Neural progenitor cell (in vitro differentiated cells): ENCODE data around the gene PPP1R16B. TPM values are rescaled to one million over a fixed set of nuclear protein-coding genes. Genes with fewer than 3 reads are reported as not detected.

Source experiments
- DNase-seq: peaks from one replicate; pipeline ENCODE4 v3.0.0-alpha.2; 2016; ENCODE audit warnings: low spot score
- H2AFZ ChIP-seq: fragments of 200-600 bp; sonication (generic); replicated peaks from 2 replicates; pipeline ENCODE4 v1.6.1; 2016; ENCODE audit warnings: antibody characterized with exemption
- H3F3A ChIP-seq: fragments of 200-600 bp; sonication (generic); 2 replicates; pipeline ENCODE4 v1.6.1; 2016; ENCODE audit warnings: antibody characterized with exemption, low read depth
- H3K27ac ChIP-seq: fragments of 200-600 bp; sonication (generic); 2 replicates; pipeline ENCODE4 v1.5.1; 2016; ENCODE audit warnings: mild to moderate bottlenecking
- H3K27me3 ChIP-seq: fragments of 200-600 bp; sonication (generic); 2 replicates; pipeline ENCODE4 v1.6.1; 2016; ENCODE audit warnings: mild to moderate bottlenecking, moderate library complexity
- H3K36me3 ChIP-seq: fragments of 200-600 bp; sonication (generic); 2 replicates; pipeline ENCODE4 v1.5.1; 2016
- H3K4me1 ChIP-seq: fragments of 200-600 bp; sonication (generic); 2 replicates; pipeline ENCODE4 v1.6.1; 2016; ENCODE audit warnings: mixed run types
- H3K4me2 ChIP-seq: fragments of 200-600 bp; sonication (generic); 2 replicates; pipeline ENCODE4 v1.6.1; 2016
- H3K4me3 ChIP-seq: fragments of 200-600 bp; sonication (generic); 2 replicates; pipeline ENCODE4 v1.5.1; 2016
- H3K79me2 ChIP-seq: fragments of 200-600 bp; sonication (generic); 2 replicates; pipeline ENCODE4 v1.6.1; 2016; ENCODE audit warnings: low read depth
- H3K9ac ChIP-seq: fragments of 200-600 bp; sonication (generic); 2 replicates; pipeline ENCODE4 v1.6.1; 2016
- H3K9me3 ChIP-seq: fragments of 200-600 bp; sonication (generic); 2 replicates; pipeline ENCODE4 v1.5.1; 2016; ENCODE audit warnings: low read depth
- H4K20me1 ChIP-seq: fragments of 200-600 bp; sonication (generic); 2 replicates; pipeline ENCODE4 v1.6.1; 2016; ENCODE audit warnings: low read depth
- H3K27ac Mint-ChIP-seq: 3 replicates; pipeline ENCODE4 v1.8.0; 2021; ENCODE audit warnings: mixed read lengths
- H3K27me3 Mint-ChIP-seq: 2 replicates; pipeline ENCODE4 v1.8.0; 2022; ENCODE audit warnings: low read depth, mild to moderate bottlenecking, inconsistent platforms, moderate library complexity, mixed read lengths; ENCODE audit not compliant: insufficient read depth
- H3K36me3 Mint-ChIP-seq: 3 replicates; pipeline ENCODE4 v1.8.0; 2021; ENCODE audit warnings: mixed read lengths
- H3K4me1 Mint-ChIP-seq: 3 replicates; pipeline ENCODE4 v1.8.0; 2021; ENCODE audit warnings: mixed read lengths
- H3K4me3 Mint-ChIP-seq: 3 replicates; pipeline ENCODE4 v1.8.0; 2021; ENCODE audit warnings: mild to moderate bottlenecking, moderate library complexity, mixed read lengths
- H3K9me3 Mint-ChIP-seq: 3 replicates; pipeline ENCODE4 v1.8.0; 2020; ENCODE audit warnings: mixed read lengths
- CTCF ChIP-seq: fragments of 200-600 bp; sonication (generic); IDR thresholded peaks from 2 replicates; pipeline ENCODE4 v1.5.1; 2017; ENCODE audit warnings: antibody characterized with exemption, mild to moderate bottlenecking
- EZH2 ChIP-seq: fragments of 200-600 bp; sonication (generic); IDR thresholded peaks from 2 replicates; pipeline ENCODE4 v1.6.1; 2017; ENCODE audit warnings: antibody characterized with exemption, mild to moderate bottlenecking, moderate library complexity
- EZH2phosphoT487 ChIP-seq: fragments of 200-600 bp; sonication (generic); IDR thresholded peaks from 2 replicates; pipeline ENCODE4 v1.6.1; 2017; ENCODE audit warnings: antibody characterized with exemption
- total RNA-seq: library from RNA; depleted of rRNA; stranded (reverse); fragments of >200 nt; gene quantifications from 2 replicates; pipeline ENCODE4 v1.2.3, GENCODE V29; 2015; ENCODE audit warnings: low replicate concordance

The PPP1R16B gene
- total RNA-seq, 1 donor from 2014 or later: 0.95 TPM

GRCh38 chr20:38883081-38883980 lies 77.8 kb downstream of the PPP1R16B start:
- no peaks in the 10 kb centered on the region for H3K9me3 Mint-ChIP-seq
- Histone ChIP-seq H3K27me3 (peaks cover 7% of the 10 kb centered on the region), H4K20me1 (peaks cover 35% of the 10 kb centered on the region), H3K9me3 (no peaks in the 10 kb centered on the region), H3K79me2 (no peaks in the 10 kb centered on the region), H3K9ac (no peak overlapping the region), H3F3A (no peaks in the 10 kb centered on the region), H3K4me2 (no peak overlapping the region), H3K4me3 (no peak overlapping the region), H3K4me1 (no peaks in the 10 kb centered on the region), H2AFZ (no peak overlapping the region), H3K27ac (no peak overlapping the region), H3K36me3 (no peaks in the 10 kb centered on the region)
- H3K4me1 Mint-ChIP-seq: no peaks in the 10 kb centered on the region
- no peak overlapping the region for H3K4me3 Mint-ChIP-seq
- H3K27ac Mint-ChIP-seq: no peak overlapping the region
- no peaks in the 10 kb centered on the region for H3K36me3 Mint-ChIP-seq
- no peak for DNase-seq
- H3K27me3 Mint-ChIP-seq: peaks cover 13% of the 10 kb centered on the region
- TF ChIP-seq CTCF (no peak), EZH2phosphoT487 (no peak), EZH2 (no peak)

GRCh38 chr20:38883981-38884733 lies 78.7 kb downstream of the PPP1R16B start:
- Mint-ChIP-seq H3K4me3 (no peak overlapping the region), H3K27me3 (peaks cover 10% of the 10 kb centered on the region), H3K4me1 (no peaks in the 10 kb centered on the region), H3K9me3 (no peaks in the 10 kb centered on the region), H3K36me3 (no peaks in the 10 kb centered on the region), H3K27ac (no peak overlapping the region)
- Histone ChIP-seq H3K27me3 (peaks cover 5% of the 10 kb centered on the region), H3K9ac (no peak overlapping the region), H3K36me3 (no peaks in the 10 kb centered on the region), H3K9me3 (no peaks in the 10 kb centered on the region), H3K27ac (no peak overlapping the region), H2AFZ (no peak overlapping the region), H3K4me3 (no peak overlapping the region), H3K79me2 (no peaks in the 10 kb centered on the region), H3K4me1 (no peaks in the 10 kb centered on the region), H4K20me1 (peaks cover 28% of the 10 kb centered on the region), H3K4me2 (no peak overlapping the region), H3F3A (no peaks in the 10 kb centered on the region)
- TF ChIP-seq CTCF: no peak
- no peak for DNase-seq

GRCh38 chr20:38885357-38885756 lies 79.9 kb downstream of the PPP1R16B start:
- no peak overlapping the region for H3K4me3 ChIP-seq
- H3K4me2 ChIP-seq: no peak overlapping the region
- H3K36me3 ChIP-seq: no peaks in the 10 kb centered on the region
- H3K9ac ChIP-seq: no peak overlapping the region
- no peak for DNase-seq
- Mint-ChIP-seq H3K4me3 (no peak overlapping the region), H3K27me3 (peaks cover 6% of the 10 kb centered on the region), H3K27ac (no peak overlapping the region), H3K9me3 (no peaks in the 10 kb centered on the region), H3K4me1 (no peaks in the 10 kb centered on the region), H3K36me3 (no peaks in the 10 kb centered on the region)
- TF ChIP-seq CTCF: no peak
- TF ChIP-seq EZH2phosphoT487: no peak
- no peak for TF ChIP-seq EZH2
- no peak overlapping the region for H2AFZ ChIP-seq
- no peaks in the 10 kb centered on the region for H3K27me3 ChIP-seq
- peaks cover 20% of the 10 kb centered on the region for H4K20me1 ChIP-seq
- no peaks in the 10 kb centered on the region for H3K9me3 ChIP-seq
- no peaks in the 10 kb centered on the region for H3F3A ChIP-seq
- H3K79me2 ChIP-seq: no peaks in the 10 kb centered on the region
- no peak overlapping the region for H3K27ac ChIP-seq
- no peaks in the 10 kb centered on the region for H3K4me1 ChIP-seq
